Adipose tissue (tissue), 3 donors: Measurements from ENCODE around the gene CDCA8. TPM values are rescaled to one million over a fixed set of nuclear protein-coding genes. Genes with fewer than 3 reads are reported as not detected.
"Not testable (repeated sequence)": the region's sequence is repeated elsewhere in the genome, so short reads cannot be mapped to it uniquely, and the experiment has no call there.

Source experiments
- H3K27ac ChIP-seq: one replicate; pipeline ENCODE4 v1.5.1; 2013; ENCODE audit warnings: low read depth, low read length
- WGBS, 3 donors: extraction: QIAGEN DNeasy Blood & Tissue Kit; methylation state at CpG; one replicate each; pipeline ENCODE4 v1.1.7; 2013; 5-methylcytosine and 5-hydroxymethylcytosine counted together
- polyA plus RNA-seq, 3 donors: library from polyadenylated mRNA; stranded (reverse); fragments of 200-250 nt; gene quantifications; one replicate each; pipeline ENCODE4 v1.2.3, GENCODE V29; 2013
- donor health status: healthy with polysubstance abuse.
- donor health status: Bipolar disorder and iron deficiency.
- donor health status: healthy.

CDCA8 gene
- polyA plus RNA-seq, 3 donors, result 0.22 to 0.67 (median 0.56) TPM

DNA sequence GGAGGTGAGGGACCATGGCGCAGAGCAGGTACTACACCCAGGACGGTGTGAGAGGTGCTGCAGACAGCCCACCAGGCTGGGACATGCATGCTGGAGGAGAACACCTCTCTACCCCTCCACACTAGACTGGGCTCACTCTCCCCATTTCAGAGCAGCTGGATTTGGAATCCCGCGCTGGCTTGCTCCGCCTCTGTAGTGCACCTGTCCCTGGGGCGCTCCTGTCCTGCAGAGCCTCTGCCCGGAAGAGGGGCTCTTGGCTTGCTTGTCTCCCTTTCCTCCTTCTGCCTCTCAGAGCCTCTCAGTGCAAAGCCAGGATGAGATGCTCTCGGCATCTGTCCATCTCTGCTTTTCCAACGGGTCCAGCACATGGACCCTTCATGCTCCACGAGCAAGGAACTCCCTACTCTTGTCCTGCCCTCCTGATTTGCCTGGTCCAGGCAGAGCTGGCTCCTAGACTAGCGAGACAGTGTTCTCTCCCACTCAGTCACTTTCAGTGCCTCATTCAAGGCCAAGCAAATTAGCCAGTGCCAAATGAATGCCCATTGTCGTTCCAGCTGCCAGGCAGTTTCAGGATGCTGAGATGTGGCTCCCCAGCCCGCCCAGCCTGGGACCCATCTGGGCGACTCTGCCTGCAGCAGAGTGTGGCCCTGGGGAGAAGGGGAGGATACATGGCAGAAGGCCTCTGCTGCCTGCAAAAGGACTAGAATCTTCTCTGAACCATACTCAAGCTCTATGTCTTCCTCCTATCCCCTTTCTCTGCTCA, 33.7 kb downstream of the CDCA8 start:
- WGBS, 3 donors, result 73 to 75% (median 74%) methylated on average over 14 of the region's 14 CpGs
- no peak overlapping the region for H3K27ac ChIP-seq

DNA sequence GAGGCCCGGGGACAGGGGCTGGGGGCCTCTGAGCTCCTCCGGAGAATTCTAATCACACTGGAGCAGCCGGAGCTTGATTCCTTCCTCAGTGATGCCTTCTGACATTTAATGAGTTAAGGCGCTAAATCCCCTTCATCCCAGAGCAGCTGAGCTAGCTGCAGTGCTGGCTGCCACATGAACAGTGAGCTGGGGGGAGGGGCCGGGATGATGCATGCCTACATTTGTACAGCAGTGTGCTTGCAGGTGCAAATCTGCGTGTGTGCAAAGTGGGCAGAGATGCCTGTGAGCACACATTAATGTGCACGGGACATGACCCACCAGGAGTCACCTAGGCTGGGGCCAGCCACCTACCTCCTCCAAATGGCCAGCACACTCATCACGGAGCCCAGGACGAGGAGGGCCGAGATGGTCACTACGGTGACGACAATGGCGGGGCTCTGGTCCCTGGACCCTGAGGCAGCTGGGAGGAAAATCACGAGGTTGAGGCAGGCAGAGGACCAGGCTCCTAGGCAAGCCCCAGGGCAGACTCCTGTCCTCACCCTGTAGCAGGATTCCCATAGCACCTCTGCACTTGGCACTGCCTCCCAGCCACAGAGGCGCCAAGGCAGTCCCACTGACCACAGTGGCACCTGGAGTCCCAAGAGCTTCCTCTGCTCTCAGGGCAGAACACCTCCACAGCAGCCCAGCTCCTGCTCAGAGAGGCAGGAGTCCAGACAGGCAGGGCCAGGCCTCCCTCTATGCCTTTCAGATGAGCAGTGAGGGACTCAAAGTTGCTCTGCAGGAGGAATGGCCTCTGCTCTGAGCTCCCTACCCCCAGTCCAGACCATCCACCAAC, 34.7 kb downstream of the CDCA8 start:
- no peak overlapping the region for H3K27ac ChIP-seq
- WGBS, 3 donors, result 48 to 79% (median 53%) methylated on average over 15 of the region's 15 CpGs

DNA sequence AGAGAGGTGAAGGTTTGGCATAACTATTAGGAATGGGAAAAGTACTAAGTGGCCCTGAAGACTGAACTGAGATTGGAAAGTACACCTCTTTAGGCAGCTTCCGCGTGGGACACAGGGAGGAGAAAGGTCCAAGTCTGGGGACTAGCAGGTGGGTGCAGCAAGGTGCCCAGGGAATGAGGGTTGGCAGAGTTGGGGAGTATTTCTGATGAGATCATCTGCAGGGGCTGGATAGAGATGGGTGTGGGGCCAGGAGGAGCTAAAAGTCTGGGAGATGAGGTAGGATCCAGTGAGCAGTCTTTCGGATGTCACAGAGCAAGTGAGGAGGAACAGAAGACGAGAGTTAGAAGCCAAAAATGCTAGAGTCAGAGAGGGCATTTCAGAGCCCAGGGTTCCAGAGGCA, 36.1 kb downstream of the CDCA8 start:
- WGBS, 3 donors, result 74 to 86% (median 81%) methylated on average over 4 of the region's 4 CpGs
- H3K27ac ChIP-seq, result no peak overlapping the region

DNA sequence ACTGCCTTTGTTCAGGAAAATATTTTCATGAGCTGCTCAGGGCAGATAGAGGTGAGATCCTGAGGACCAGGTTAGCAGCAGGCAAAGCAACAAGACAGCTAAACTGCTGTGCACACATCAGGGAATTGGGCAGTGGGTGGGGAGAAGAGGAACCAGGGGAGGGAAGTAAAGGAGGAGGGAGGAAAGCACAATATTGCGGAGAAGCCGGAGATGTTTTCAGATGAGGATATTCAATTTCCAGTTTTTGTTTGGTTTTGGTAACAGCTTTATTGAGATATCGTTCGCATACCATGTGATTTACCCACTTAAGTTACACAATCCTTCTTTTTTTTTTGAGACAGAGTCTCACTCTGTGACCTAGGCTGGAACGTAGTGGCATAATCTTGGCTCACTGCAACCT, 38.1 kb downstream of the CDCA8 start:
- 40 to 84% (median 69%) methylated on average over 5 of the region's 5 CpGs for WGBS, 3 donors
- H3K27ac ChIP-seq, result no peak overlapping the region

DNA sequence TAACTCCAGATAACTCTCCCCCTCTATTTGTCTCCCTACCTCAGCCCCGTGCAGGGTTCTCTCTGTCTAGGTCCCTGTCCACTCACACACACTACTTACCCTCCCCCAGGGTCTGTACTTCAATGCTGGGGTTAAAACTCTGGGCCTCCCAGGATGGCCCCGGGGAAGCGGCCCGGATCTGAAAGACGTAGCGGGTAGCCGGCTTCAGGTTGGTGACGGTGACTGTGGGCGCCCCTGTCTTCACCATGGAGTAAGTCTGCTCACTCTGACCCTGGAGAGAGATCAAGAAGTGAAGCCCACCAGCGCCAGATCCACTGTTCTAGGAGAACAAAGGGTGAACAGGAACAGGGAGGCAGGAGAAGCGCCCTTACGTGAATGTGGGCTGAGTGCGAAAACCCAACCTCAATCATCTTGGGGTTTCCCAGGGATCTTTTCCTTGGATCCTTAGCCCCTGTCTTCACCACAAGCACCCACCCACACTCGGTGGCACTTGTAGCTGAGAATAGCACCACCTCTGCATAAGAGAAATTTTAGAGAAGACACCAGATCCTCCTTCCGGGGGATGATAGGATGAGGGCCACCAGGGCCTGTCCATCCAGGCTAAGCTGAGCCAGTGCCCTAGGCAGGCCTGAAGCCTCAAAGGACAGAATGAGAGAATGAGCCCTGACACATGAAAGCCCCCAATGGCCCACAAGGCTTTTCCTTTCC, 39.1 kb downstream of the CDCA8 start:
- 88 to 90% (median 89%) methylated on average over 15 of the region's 15 CpGs for WGBS, 3 donors
- H3K27ac ChIP-seq, result no peak overlapping the region

DNA sequence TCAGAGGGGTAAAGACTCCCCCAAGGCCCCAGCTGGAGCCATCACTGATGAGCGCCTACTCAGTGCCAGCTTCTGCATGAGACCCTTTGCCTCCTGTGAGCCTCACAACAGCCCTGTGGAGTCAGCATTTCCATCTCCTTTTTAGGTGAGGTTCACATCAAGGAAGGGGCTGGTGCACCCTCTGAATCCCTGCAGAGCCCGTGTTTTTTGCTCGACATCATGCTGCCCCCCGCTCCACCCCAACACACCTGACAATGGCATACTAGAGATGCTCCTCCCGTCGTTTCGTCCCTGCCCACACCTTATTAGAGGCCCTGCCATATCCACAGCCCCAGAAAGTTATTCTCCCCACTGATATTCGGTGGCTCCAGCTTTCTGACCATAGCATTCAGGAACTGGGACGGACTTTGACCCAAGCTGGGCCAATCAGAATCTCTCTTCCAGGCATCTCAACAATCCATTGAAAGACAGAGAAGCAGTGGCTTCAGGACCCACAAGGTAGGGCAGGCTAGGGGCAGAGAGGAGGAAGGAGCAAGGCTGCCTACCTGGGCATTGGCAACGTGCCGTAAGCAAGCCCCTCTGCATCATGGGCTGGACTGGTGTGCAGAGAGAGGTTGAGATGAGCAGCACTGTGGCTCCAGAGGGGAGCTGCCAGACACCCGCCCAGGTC, 39.9 kb downstream of the CDCA8 start:
- H3K27ac ChIP-seq, result no peak overlapping the region

DNA sequence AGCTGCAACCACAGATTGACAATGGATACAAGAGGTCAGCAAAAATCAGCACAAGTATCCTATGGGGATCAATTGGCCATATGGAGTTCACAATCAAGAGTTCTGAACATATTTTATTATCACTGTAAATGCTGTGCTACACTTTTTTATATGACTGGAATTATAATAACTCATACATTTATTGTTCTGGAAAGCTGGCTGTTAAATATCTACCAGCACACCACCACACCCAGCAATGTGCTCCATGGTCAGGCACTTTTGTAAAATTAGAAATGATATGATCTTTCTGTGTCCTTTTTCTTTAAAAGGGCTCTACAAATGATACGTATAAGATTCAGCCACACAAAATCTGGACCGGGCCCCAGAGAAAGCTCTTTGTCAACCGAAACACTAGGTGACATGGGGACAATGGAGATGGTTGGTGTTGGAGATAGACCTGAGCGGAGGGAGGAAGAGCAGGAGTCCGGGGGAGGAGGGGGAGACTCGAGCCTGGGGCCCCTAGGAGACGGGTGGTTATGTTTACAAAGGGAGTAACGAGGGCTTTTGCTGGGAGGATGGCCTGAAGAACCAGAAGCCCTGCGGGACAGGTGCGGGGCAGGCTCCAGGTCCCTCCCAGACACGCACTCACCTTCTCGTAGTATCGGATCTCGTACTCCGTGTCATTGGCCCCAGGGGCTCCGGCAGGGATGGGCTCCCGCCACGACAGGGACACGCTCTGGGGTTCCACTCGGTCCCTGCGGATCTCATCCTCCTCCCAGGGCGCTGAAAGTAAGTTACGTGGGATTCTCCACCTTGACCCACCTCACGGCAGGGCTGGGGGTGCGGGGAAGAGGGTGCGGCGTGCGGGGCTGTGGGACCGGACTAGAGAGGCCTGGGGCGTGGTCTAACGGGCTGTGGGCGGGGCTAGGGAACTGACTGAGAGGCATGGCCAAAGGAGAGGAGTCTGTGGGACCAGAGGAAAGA, 42.6 kb downstream of the CDCA8 start:
- no peak overlapping the region for H3K27ac ChIP-seq
- 14 to 32% (median 20%) methylated on average over 23 to 32 of the region's 32 CpGs for WGBS, 3 donors

More for the DNA sequence above, 39.9 kb downstream of the CDCA8 start:
- WGBS, 3 donors, result 66 to 81% (median 76%) methylated on average over 12 of the region's 12 CpGs

DNA sequence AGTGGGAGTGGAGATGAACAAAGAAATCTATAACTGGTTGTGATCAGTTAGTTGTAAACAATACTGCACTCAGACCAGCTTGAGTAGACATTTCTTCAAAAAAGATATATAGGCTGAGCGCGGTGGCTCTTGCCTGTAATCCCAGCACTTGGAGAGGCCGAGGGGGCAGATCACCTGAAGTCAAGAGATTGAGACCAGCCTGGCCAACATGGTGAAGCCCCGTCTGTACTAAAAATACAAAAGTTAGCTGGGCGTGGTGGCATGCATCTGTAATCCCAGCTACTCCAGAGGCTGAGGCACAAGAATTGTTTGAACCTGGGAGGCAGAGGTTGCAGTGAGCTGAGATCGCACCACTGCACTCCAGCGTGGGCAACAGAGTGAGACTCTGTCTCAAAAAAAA, 45.7 kb downstream of the CDCA8 start:
- 82 to 95% (median 83%) methylated on average over 7 of the region's 7 CpGs for WGBS, 3 donors

DNA sequence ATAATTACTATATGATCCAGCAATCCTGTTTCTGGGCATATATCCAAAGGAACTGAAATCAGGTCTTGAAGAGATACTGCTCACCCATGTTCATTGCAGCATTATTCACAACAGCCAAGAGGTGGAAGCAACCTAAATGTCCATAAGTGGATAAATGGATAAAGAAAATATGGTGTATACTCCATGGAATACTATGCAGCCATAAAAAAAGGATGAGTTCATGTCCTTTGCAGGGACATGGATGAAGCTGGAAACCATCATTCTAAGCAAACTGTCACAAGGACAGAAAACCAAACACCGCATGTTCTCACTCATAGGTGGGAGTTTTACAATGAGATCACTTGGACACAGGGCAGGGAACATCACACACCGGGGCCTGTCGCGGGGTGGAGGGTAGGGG, 46.3 kb downstream of the CDCA8 start:
- not testable (repeated sequence) for H3K27ac ChIP-seq
- WGBS, 3 donors, result 86 to 91% (median 88%) methylated on average over 4 of the region's 4 CpGs

More for the DNA sequence above, 45.7 kb downstream of the CDCA8 start:
- not testable (repeated sequence) for H3K27ac ChIP-seq

DNA sequence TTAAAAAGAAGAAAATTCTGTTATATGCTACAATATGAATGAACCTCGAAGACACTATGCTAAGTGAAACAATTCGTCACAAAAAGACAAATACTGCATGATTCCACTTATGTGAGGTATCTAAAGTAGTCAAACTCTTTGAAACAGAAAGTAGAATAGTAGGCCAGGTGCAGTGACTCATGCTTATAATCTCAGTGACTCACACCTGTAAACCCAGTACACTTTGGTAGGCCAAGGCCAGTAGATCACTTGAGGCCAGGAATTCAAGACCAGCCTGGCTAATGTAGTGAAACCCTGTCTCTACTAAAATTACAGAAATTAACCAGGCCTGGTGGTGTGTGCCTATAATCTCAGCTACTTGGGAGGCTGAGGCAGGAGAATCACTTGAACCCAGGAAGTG, 46.9 kb downstream of the CDCA8 start:
- 50 to 91% (median 88%) methylated on average over 2 of the region's 2 CpGs for WGBS, 3 donors
- H3K27ac ChIP-seq, result no peak overlapping the region

DNA sequence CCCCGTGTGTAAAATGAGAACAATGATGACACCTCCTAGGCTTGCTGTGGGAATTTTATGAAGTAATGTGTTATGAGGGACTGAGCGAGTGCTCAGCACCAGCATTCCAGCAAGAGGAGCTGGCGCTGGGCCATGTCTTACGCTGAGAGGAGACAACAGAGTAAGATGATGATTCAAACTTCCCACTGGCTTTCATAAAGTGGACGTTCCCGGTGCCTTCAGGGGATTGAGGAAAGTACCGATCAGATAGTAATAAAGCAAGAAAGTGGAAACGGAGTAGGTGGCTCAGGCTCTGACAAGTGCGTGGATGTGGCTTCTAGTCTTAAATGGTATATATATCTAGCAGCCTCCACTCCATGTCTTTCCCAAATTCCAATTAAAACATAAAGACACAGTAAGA, 48.8 kb downstream of the CDCA8 start:
- 56 to 73% (median 65%) methylated on average over 9 of the region's 9 CpGs for WGBS, 3 donors
- H3K27ac ChIP-seq, result no peak overlapping the region

DNA sequence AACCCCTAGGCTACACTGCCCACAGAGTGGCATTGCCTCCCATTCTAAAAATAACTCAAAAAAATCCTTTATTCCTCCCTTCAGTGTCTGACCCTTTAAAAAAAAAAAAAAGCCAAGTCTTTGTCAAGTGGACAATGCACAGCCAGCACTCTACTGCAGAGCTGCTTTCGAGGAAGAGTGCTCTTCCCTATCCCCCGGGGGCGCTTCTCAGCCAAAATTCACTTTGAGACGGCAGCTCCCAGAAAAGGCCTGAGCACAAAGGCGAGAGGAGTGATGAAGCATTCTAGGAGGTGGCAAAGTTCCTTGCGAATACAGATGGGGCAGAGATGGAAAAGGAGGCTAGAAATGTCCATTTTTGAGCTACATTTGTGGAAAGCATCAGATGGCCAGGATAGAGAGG, 49.3 kb downstream of the CDCA8 start:
- H3K27ac ChIP-seq, result no peak overlapping the region
- WGBS, 3 donors, result 35 to 45% (median 38%) methylated on average over 6 of the region's 6 CpGs

DNA sequence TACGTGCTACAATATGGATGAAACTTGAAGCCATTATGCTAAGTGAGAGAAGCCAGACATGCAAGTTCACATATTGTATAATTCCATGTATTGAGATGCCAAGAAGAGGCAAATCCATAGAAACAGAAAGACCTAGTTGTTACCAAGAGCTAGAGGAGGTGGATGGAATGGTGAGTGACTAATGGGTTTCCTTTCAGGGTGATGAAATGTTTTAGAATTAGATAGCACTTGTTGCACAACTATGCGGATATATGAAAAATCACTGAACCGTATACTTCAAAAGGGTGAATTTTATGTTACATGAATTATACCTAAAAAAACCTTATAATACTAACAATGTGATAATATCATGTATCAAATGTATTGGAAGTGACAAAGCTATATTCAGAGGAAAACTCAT, 54.5 kb downstream of the CDCA8 start:
- 88 to 96% (median 93%) methylated on average over 3 of the region's 3 CpGs for WGBS, 3 donors

DNA sequence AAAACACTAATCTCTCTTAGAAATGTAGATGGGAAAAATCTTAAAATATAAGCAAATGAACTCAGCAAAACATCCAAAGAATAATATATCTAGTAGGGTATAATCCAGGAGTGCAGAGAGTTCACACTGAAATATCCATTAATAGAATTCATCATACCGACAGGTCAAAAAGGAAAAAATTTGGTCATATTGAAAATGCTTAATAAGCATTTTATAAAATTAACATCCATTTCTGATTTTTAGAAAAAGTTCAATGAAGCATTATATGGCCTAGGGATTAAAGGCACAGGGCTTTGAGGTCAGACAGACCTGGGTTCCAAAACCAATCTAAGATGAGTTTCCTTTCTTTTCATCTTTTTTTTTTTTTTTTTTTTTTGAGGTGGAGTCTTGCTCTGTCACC, 56.2 kb downstream of the CDCA8 start:
- H3K27ac ChIP-seq, result no peak overlapping the region
- 85 to 100% (median 90%) methylated on average over 1 of the region's 1 CpG for WGBS, 3 donors

More for the DNA sequence above, 54.5 kb downstream of the CDCA8 start:
- H3K27ac ChIP-seq, result no peak overlapping the region

DNA sequence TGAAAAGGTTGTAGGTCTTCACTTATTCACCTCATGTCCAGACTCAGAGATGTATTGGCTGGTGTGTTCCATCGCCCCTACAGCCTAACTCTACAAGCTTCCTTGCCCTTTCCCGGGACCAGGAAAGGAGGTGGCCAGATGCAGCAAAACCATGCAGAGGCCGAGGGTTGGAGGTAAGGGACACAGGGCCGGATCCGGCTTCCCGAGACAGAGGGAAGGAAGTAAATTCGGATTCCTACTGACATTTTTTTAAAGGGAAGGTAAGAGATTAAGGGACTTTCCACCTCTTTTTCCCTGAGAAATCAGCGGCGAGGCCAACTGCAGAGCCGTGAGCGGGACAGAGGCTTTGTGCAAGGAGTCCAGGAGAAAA, 59.9 kb downstream of the CDCA8 start:
- WGBS, 3 donors, result 14 to 27% (median 22%) methylated on average over 11 of the region's 11 CpGs

DNA sequence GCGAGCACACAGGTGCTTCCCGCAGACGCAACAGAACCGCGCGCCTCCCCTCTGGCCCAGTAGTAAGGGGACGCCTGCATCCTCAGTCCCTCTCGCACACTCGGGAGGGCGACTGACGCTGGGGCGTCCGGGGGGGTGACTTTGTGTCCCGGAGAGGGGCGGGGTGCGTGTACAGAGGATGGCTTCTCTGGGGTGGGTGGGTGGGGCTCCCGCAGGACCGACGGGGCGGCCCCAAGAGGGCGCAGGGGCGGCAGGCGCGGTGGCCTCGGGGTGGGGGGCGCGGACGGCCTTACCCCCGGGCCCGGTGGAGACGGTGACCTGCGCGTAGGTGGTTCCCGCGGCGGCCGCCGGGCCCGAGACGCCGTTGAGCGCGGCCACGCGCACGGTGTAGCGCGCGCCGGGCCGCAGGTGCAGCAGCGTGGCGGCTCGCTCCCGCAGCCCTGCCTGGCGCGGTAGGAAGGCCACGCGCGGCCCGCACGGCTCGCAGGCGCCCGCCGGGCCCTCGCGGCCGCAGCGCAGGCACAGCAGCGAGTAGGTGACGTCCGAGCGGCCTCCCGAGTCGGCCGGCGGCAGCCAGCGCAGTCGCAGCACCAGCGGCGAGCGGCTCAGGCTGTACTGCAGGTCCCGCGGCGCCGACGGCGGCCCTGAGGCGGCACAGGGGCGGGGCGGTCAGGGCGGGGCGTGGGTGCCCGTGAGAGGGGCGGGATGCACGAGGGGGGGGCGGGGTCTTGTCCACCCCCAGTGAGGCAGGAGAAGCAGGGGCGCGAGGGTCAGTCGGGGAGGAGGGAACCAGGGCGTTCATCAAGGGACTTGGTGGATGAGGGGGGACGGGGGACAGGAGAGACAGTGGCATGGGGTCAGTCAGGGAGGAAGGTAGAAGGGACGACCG, 60.5 kb downstream of the CDCA8 start:
- WGBS, 3 donors, result 1 to 2% (median 2%) methylated on average over 50 to 105 of the region's 105 CpGs
- no peak overlapping the region for H3K27ac ChIP-seq

More for the DNA sequence above, 59.9 kb downstream of the CDCA8 start:
- no peak overlapping the region for H3K27ac ChIP-seq
